Activated T-cell treated with anti-CD3 and anti-CD28 coated beads, Interleukin-2, amount 50 U/mL, for 4 hours (primary cell): Measurements from ENCODE around the gene ZNF394. TPM values are rescaled to one million over a fixed set of nuclear protein-coding genes. Genes with fewer than 3 reads are reported as not detected.
"Not testable (repeated sequence)": the region's sequence is repeated elsewhere in the genome, so short reads cannot be mapped to it uniquely, and the experiment has no call there.

Source experiments
- ATAC-seq, 2 donors: fragments of 200-7000 bp; cut with Tn5 transposase; one replicate each; pipeline ENCODE4 v1.10.0; 2021
- DNase-seq: peaks from one replicate; pipeline ENCODE4 v3.0.0-alpha.2; 2020
- H3K27me3 Mint-ChIP-seq: one replicate; pipeline ENCODE4 v1.8.0; 2021; ENCODE audit warnings: low read depth, mixed read lengths
- H3K36me3 Mint-ChIP-seq: one replicate; pipeline ENCODE4 v1.8.0; 2022; ENCODE audit warnings: mixed read lengths; ENCODE audit not compliant: insufficient read depth
- H3K4me1 Mint-ChIP-seq: one replicate; pipeline ENCODE4 v1.8.0; 2021; ENCODE audit warnings: low read depth, mixed read lengths
- H3K4me3 Mint-ChIP-seq: one replicate; pipeline ENCODE4 v1.8.0; 2021; ENCODE audit warnings: mild to moderate bottlenecking, moderate library complexity, mixed read lengths
- H3K9me3 Mint-ChIP-seq: one replicate; pipeline ENCODE4 v1.8.0; 2021; ENCODE audit warnings: mixed read lengths
- total RNA-seq, 3 donors: library from RNA; stranded (reverse); gene quantifications; one replicate each; pipeline ENCODE4 v1.2.1, GENCODE V29; 2021

ZNF394 gene
- total RNA-seq, 3 donors from 2014 or later: 32.0 to 38.1 (median 34.8) TPM

- Mint-ChIP-seq H3K4me3 (peak within 1 kb of the TSS; percentile 95), H3K36me3 (no peaks in the 10 kb centered on the region), H3K4me1 (peaks cover 26% of the 10 kb centered on the region), H3K27me3 (no peaks in the 10 kb centered on the region), H3K9me3 (no peaks in the 10 kb centered on the region)
- DNase-seq: peak; percentile 97
- ATAC-seq: peak; percentile 85
These were observed 4.7 kb upstream of the ZNF394 start, which contains the start of gene ZKSCAN5 for GRCh38 chr7:99504603-99505323. Gene ZKSCAN5, plus strand, starts transcription at chr7:99504662. Its CDS starts 1,383 bp downstream, at chr7:99506045.

GRCh38 chr7:99504281-99504602 is 4.2 kb upstream of the ZNF394 start:
- peaks cover 26% of the 10 kb centered on the region for H3K4me1 Mint-ChIP-seq
- no peak for ATAC-seq

GRCh38 chr7:99501236-99501635 is 1.2 kb upstream of the ZNF394 start:
- not testable (repeated sequence) for H3K27me3 Mint-ChIP-seq, DNase-seq, H3K36me3 Mint-ChIP-seq, H3K9me3 Mint-ChIP-seq, ATAC-seq
- peak overlapping the region; percentile 94 for H3K4me3 Mint-ChIP-seq
- H3K4me1 Mint-ChIP-seq: peaks cover 30% of the 10 kb centered on the region

More at GRCh38 chr7:99504281-99504602, 4.2 kb upstream of the ZNF394 start:
- Mint-ChIP-seq H3K27me3 (no peaks in the 10 kb centered on the region), H3K4me3 (peak overlapping the region; percentile 95), H3K9me3 (no peaks in the 10 kb centered on the region), H3K36me3 (no peaks in the 10 kb centered on the region)
- DNase-seq: no peak

GRCh38 chr7:99500637-99501009 is 542 bp upstream of the ZNF394 start:
- peaks cover 26% of the 10 kb centered on the region for H3K4me1 Mint-ChIP-seq
- H3K27me3 Mint-ChIP-seq: no peaks in the 10 kb centered on the region
- DNase-seq (no peak), ATAC-seq (no peak)
- H3K9me3 Mint-ChIP-seq: no peaks in the 10 kb centered on the region
- H3K36me3 Mint-ChIP-seq: peaks cover 13% of the 10 kb centered on the region
- H3K4me3 Mint-ChIP-seq: peak overlapping the region; percentile 94

- peaks cover under 1% of the 10 kb centered on the region for H3K9me3 Mint-ChIP-seq
- ATAC-seq (peak; percentile 35 to 48), DNase-seq (no peak)
- H3K4me3 Mint-ChIP-seq: peak overlapping the region; percentile 94
- H3K36me3 Mint-ChIP-seq: peaks cover 15% of the 10 kb centered on the region
- peaks cover 22% of the 10 kb centered on the region for H3K4me1 Mint-ChIP-seq
- no peaks in the 10 kb centered on the region for H3K27me3 Mint-ChIP-seq
These were observed 735 bp downstream of the ZNF394 start for GRCh38 chr7:99499371-99499720.

GRCh38 chr7:99498546-99498944 is 1.5 kb downstream of the ZNF394 start:
- Mint-ChIP-seq H3K4me3 (peak overlapping the region; percentile 94), H3K27me3 (no peaks in the 10 kb centered on the region), H3K4me1 (peaks cover 22% of the 10 kb centered on the region), H3K9me3 (peaks cover 8% of the 10 kb centered on the region), H3K36me3 (peaks cover 23% of the 10 kb centered on the region)
- ATAC-seq: no peak
- no peak for DNase-seq

GRCh38 chr7:99497766-99498545 is 2.1 kb downstream of the ZNF394 start:
- peaks cover 22% of the 10 kb centered on the region for H3K4me1 Mint-ChIP-seq
- H3K27me3 Mint-ChIP-seq: no peaks in the 10 kb centered on the region
- DNase-seq: no peak
- H3K36me3 Mint-ChIP-seq: peaks cover 29% of the 10 kb centered on the region
- ATAC-seq: no peak
- H3K9me3 Mint-ChIP-seq: peaks cover 9% of the 10 kb centered on the region
- H3K4me3 Mint-ChIP-seq: peak overlapping the region; percentile 94

GRCh38 chr7:99493823-99494222 is 6.3 kb downstream of the ZNF394 start:
- peaks cover 13% of the 10 kb centered on the region for H3K4me1 Mint-ChIP-seq
- no peak for DNase-seq
- H3K9me3 Mint-ChIP-seq: peaks cover 9% of the 10 kb centered on the region
- H3K36me3 Mint-ChIP-seq: peaks cover 40% of the 10 kb centered on the region
- no peaks in the 10 kb centered on the region for H3K27me3 Mint-ChIP-seq
- ATAC-seq: no peak
- no peak overlapping the region for H3K4me3 Mint-ChIP-seq

GRCh38 chr7:99490878-99491277 is 9.2 kb downstream of the ZNF394 start:
- Mint-ChIP-seq H3K36me3 (peaks cover 31% of the 10 kb centered on the region), H3K4me3 (no peak overlapping the region), H3K9me3 (peaks cover 9% of the 10 kb centered on the region), H3K27me3 (no peaks in the 10 kb centered on the region), H3K4me1 (no peaks in the 10 kb centered on the region)
- DNase-seq: no peak
- peak in 1 of 2 donors; percentile 10 for ATAC-seq

- H3K4me3 Mint-ChIP-seq: no peak overlapping the region
- peaks cover 8% of the 10 kb centered on the region for H3K9me3 Mint-ChIP-seq
- peaks cover 31% of the 10 kb centered on the region for H3K36me3 Mint-ChIP-seq
- DNase-seq (no peak), ATAC-seq (no peak)
- no peaks in the 10 kb centered on the region for H3K27me3 Mint-ChIP-seq
- no peaks in the 10 kb centered on the region for H3K4me1 Mint-ChIP-seq
These were observed 10.8 kb downstream of the ZNF394 start for GRCh38 chr7:99489235-99489634.

- H3K4me3 Mint-ChIP-seq: no peak overlapping the region
- no peaks in the 10 kb centered on the region for H3K27me3 Mint-ChIP-seq
- no peaks in the 10 kb centered on the region for H3K4me1 Mint-ChIP-seq
- ATAC-seq (no peak), DNase-seq (no peak)
- H3K9me3 Mint-ChIP-seq: no peaks in the 10 kb centered on the region
- peaks cover 7% of the 10 kb centered on the region for H3K36me3 Mint-ChIP-seq
These were observed 15.0 kb downstream of the ZNF394 start for GRCh38 chr7:99485094-99485493.

- Mint-ChIP-seq H3K4me1 (peaks cover 25% of the 10 kb centered on the region), H3K27me3 (no peaks in the 10 kb centered on the region), H3K4me3 (no peak overlapping the region), H3K9me3 (no peaks in the 10 kb centered on the region), H3K36me3 (peaks cover 4% of the 10 kb centered on the region)
- DNase-seq (no peak), ATAC-seq (no peak)
These were observed 21.3 kb downstream of the ZNF394 start for GRCh38 chr7:99478464-99479440.

GRCh38 chr7:99476107-99476506 is 24.0 kb downstream of the ZNF394 start:
- Mint-ChIP-seq H3K27me3 (no peaks in the 10 kb centered on the region), H3K4me1 (peaks cover 34% of the 10 kb centered on the region), H3K36me3 (peaks cover 4% of the 10 kb centered on the region)

GRCh38 chr7:99473315-99473596 is 26.8 kb downstream of the ZNF394 start:
- ATAC-seq (peak; percentile 11 to 15), DNase-seq (no peak)
- Mint-ChIP-seq H3K4me1 (peaks cover 25% of the 10 kb centered on the region), H3K4me3 (peak overlapping the region; percentile 96), H3K9me3 (no peaks in the 10 kb centered on the region), H3K36me3 (peaks cover 4% of the 10 kb centered on the region), H3K27me3 (no peaks in the 10 kb centered on the region)

More at GRCh38 chr7:99476107-99476506, 24.0 kb downstream of the ZNF394 start:
- Mint-ChIP-seq H3K4me3 (no peak overlapping the region), H3K9me3 (no peaks in the 10 kb centered on the region)
- DNase-seq (no peak), ATAC-seq (no peak)
